NCI-H2227 (cell line): ENCODE measurements around the gene ACP7.
"Not testable (repeated sequence)": the region's sequence is repeated elsewhere in the genome, so short reads cannot be mapped to it uniquely, and the experiment has no call there.

Experiments
- DNase-seq: peaks from one replicate; lab custom pipeline; 2025; ENCODE audit not compliant: unreplicated experiment; lab: John Stamatoyannopoulos, UW

The ACP7 gene

GRCh38 chr19:39083983-39084731, at the start of gene ACP7:
Gene ACP7, plus strand, starts transcription at chr19:39084368. Its CDS starts 902 bp downstream, at chr19:39085270.
- peak; percentile 61 for DNase-seq

- no peak for DNase-seq
Measured at GRCh38 chr19:39036581-39036980, 47.6 kb upstream of the ACP7 start.

- no peak for DNase-seq
Measured at GRCh38 chr19:39037194-39037593, 47.0 kb upstream of the ACP7 start.

GRCh38 chr19:39038098-39038497, 46.1 kb upstream of the ACP7 start:
- DNase-seq, result peak; percentile 91

- DNase-seq, result no peak
Measured at GRCh38 chr19:39045506-39045905, 38.7 kb upstream of the ACP7 start.

GRCh38 chr19:39046037-39046821, 37.9 kb upstream of the ACP7 start:
- no peak for DNase-seq

- no peak for DNase-seq
Measured at GRCh38 chr19:39047073-39047472, 37.1 kb upstream of the ACP7 start.

GRCh38 chr19:39052243-39052746, 31.9 kb upstream of the ACP7 start:
- peak; percentile 81 for DNase-seq

GRCh38 chr19:39052846-39053245, 31.3 kb upstream of the ACP7 start:
- DNase-seq, result no peak

GRCh38 chr19:39053276-39054090, 30.7 kb upstream of the ACP7 start:
- no peak for DNase-seq

- no peak for DNase-seq
Measured at GRCh38 chr19:39054091-39054470, 30.1 kb upstream of the ACP7 start.

- DNase-seq, result no peak
Measured at GRCh38 chr19:39057615-39058014, 26.6 kb upstream of the ACP7 start.

- no peak for DNase-seq
Measured at GRCh38 chr19:39059302-39059701, 24.9 kb upstream of the ACP7 start.

- no peak for DNase-seq
Measured at GRCh38 chr19:39060171-39060570, 24.0 kb upstream of the ACP7 start.

GRCh38 chr19:39064405-39064804, 19.8 kb upstream of the ACP7 start:
- no peak for DNase-seq

GRCh38 chr19:39065928-39066327, 18.2 kb upstream of the ACP7 start:
- DNase-seq, result no peak

- no peak for DNase-seq
Measured at GRCh38 chr19:39067104-39067503, 17.1 kb upstream of the ACP7 start.

GRCh38 chr19:39068259-39068658, 15.9 kb upstream of the ACP7 start:
- DNase-seq, result not testable (repeated sequence)

GRCh38 chr19:39070888-39071287, 13.3 kb upstream of the ACP7 start:
- DNase-seq, result no peak

GRCh38 chr19:39074205-39074692, 9.9 kb upstream of the ACP7 start:
- no peak for DNase-seq

- DNase-seq, result no peak
Measured at GRCh38 chr19:39074942-39075341, 9.2 kb upstream of the ACP7 start.
